GM18870 (cell line): Measurements from ENCODE around the gene DHRS7.

Source experiments
- ATAC-seq: cut with Tn5 transposase; IDR thresholded peaks from one replicate; pipeline ENCODE4 v1.9.1; 2021; ENCODE audit warnings: moderate library complexity; ENCODE audit not compliant: unreplicated experiment

Gene DHRS7

GRCh38 chr14:60184905-60185555, 19.8 kb upstream of the DHRS7 start:
- ATAC-seq: no peak

- peak; percentile 47 for ATAC-seq
Observed at GRCh38 chr14:60184146-60184904, 19.1 kb upstream of the DHRS7 start.

GRCh38 chr14:60183741-60184140, 18.5 kb upstream of the DHRS7 start:
- peak; percentile 25 for ATAC-seq

- no peak for ATAC-seq
Observed at GRCh38 chr14:60183138-60183537, 17.9 kb upstream of the DHRS7 start.

GRCh38 chr14:60179431-60179869, 14.3 kb upstream of the DHRS7 start:
- no peak for ATAC-seq

GRCh38 chr14:60178820-60179219, 13.6 kb upstream of the DHRS7 start:
- no peak for ATAC-seq

GRCh38 chr14:60178164-60178563, 13.0 kb upstream of the DHRS7 start:
- no peak for ATAC-seq

GRCh38 chr14:60175255-60175902, 10.2 kb upstream of the DHRS7 start:
- no peak for ATAC-seq

GRCh38 chr14:60174352-60175254, 9.4 kb upstream of the DHRS7 start:
- ATAC-seq: no peak

- no peak for ATAC-seq
Observed at GRCh38 chr14:60171690-60172089, 6.5 kb upstream of the DHRS7 start.

GRCh38 chr14:60170948-60171347, 5.8 kb upstream of the DHRS7 start:
- no peak for ATAC-seq

- no peak for ATAC-seq
Observed at GRCh38 chr14:60169722-60170121, 4.5 kb upstream of the DHRS7 start.

- ATAC-seq: no peak
Observed at GRCh38 chr14:60166142-60166541, 944 bp upstream of the DHRS7 start.

- peak; percentile 13 for ATAC-seq
Observed at GRCh38 chr14:60165547-60165876, 314 bp upstream of the DHRS7 start.

GRCh38 chr14:60164404-60164711, 840 bp downstream of the DHRS7 start:
- no peak for ATAC-seq

GRCh38 chr14:60163693-60164092, 1.5 kb downstream of the DHRS7 start:
- no peak for ATAC-seq

GRCh38 chr14:60161196-60162107, 3.7 kb downstream of the DHRS7 start:
- no peak for ATAC-seq

- no peak for ATAC-seq
Observed at GRCh38 chr14:60160422-60160821, 4.8 kb downstream of the DHRS7 start.

- ATAC-seq: no peak
Observed at GRCh38 chr14:60154671-60155070, 10.5 kb downstream of the DHRS7 start.

GRCh38 chr14:60153991-60154390, 11.2 kb downstream of the DHRS7 start:
- no peak for ATAC-seq
